ENCODE results near the gene TSR1. TPM values are rescaled to one million over a fixed set of nuclear protein-coding genes. Genes with fewer than 3 reads are reported as not detected.

TSR1 gene
- total RNA-seq, 4 donors from 2014 or later, result 2.1 to 43.3 (median 23.5) TPM

DNA sequence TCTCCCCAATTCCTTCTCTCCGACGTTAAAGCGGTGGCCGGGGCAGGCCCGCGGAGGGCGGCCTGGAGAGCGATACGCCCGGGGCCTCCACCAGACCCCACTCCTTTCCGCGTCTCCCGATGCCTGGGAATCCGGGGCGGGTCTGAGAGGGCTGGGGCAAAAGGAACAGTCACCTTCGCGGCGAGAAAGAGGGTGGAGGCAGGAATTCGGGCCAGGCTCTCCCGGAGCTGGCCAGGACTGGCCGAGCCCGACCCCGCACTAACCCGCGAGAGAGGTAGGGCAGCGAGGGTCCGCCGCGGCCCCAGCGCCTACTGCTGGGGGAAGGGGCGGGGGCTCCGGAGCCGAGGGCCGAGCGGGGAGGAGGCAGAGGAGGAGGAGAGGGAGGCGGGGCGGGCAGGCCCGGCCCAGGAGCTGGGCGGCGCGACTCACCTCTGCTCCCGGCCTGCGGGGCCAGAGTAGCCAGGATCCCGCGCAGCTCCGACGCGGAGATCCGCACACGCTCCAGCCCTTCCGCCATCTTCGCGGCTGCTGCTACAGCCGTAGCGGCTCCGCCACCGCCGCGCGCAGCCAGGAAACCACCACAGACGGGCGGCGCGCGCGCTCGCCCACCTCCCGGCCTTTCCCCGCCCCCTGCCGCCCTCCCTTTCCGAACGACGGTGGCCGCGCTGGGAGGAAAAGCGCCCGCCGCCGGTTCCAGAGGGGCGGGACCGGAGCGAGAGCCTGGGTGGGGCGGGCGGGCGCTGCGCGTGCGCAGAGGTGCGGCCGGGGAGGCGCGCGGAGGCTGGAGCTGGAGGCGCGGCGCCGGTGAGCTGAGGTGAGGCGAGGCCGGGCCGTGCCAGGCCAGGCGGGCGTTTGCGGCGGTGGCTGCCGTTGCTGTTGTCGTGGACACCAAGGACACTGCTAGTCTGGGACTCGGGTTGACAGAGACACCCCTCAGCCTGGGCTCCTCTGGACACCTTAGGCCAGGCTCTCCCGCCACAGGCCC, 32.8 kb downstream of the TSR1 start, which contains the start of the genes SMG6 and SRR:
Gene SMG6 (minus strand): TSS at position 582 of the 985 bp plus-strand sequence. CDS start 65 bp downstream, at position 517.
Gene SRR (plus strand): TSS at position 747 of the 985 bp plus-strand sequence. CDS start 11,611 bp downstream, outside the sequence.
- Histone ChIP-seq H3K4me1 (peaks cover 0 to 10% of the 10 kb centered on the region in 2 donors), H3K4me3 (peak within 1 kb of the TSS; percentile 81 to 88), H3K36me3 (no peaks in the 10 kb centered on the region), H3K9me3 (no peaks in the 10 kb centered on the region), H3K27ac (peak within 1 kb of the TSS; percentile 91 to 94), H3K27me3 (no peaks in the 10 kb centered on the region)
- intact Hi-C loops (cut with DNase I; ENCODE audit: low total_unique reads), result no loop called here
- peak; percentile 89 to 92 for DNase-seq
- peak in 1 of 2 donors; percentile 76 for TF ChIP-seq POLR2A (IDR thresholded peaks at IDR 0.05)
- TF ChIP-seq, protein P1, sequence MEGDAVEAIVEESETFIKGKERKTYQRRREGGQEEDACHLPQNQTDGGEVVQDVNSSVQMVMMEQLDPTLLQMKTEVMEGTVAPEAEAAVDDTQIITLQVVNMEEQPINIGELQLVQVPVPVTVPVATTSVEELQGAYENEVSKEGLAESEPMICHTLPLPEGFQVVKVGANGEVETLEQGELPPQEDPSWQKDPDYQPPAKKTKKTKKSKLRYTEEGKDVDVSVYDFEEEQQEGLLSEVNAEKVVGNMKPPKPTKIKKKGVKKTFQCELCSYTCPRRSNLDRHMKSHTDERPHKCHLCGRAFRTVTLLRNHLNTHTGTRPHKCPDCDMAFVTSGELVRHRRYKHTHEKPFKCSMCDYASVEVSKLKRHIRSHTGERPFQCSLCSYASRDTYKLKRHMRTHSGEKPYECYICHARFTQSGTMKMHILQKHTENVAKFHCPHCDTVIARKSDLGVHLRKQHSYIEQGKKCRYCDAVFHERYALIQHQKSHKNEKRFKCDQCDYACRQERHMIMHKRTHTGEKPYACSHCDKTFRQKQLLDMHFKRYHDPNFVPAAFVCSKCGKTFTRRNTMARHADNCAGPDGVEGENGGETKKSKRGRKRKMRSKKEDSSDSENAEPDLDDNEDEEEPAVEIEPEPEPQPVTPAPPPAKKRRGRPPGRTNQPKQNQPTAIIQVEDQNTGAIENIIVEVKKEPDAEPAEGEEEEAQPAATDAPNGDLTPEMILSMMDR (IDR thresholded peaks at IDR 0.05), result no peak

DNA sequence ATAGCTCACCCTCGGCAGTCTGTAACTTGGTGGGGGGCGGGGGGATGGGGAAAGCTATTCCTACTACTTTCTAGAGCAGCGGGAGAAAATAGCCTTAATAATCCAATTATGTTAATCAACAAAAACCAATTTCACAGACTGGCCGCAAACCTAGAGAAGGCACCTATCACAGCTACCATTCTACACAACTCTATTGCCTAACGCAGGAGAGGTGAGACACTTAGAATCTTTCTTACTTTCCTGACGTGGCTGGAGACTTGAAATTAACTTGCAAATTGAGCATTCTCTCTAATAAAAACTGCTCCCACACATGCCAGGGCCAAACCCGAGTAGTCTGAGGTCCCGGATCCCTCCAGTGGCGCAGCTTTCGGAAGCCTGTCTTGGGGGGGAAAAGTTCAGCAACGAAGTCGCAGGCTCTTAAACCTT, 33.5 kb downstream of the TSR1 start:
- H3K27ac ChIP-seq, result peak overlapping the region; percentile 91 to 94
- intact Hi-C loops (cut with DNase I; ENCODE audit: low total_unique reads), result no loop called here
- H3K9me3 ChIP-seq, result no peaks in the 10 kb centered on the region
- H3K4me1 ChIP-seq, result peaks cover 0 to 10% of the 10 kb centered on the region in 2 donors
- H3K4me3 ChIP-seq, result peak overlapping the region; percentile 81 to 88
- H3K36me3 ChIP-seq, result no peaks in the 10 kb centered on the region
- TF ChIP-seq, protein P1 (IDR thresholded peaks at IDR 0.05), result no peak
- no peak for TF ChIP-seq POLR2A (IDR thresholded peaks at IDR 0.05)
- no peaks in the 10 kb centered on the region for H3K27me3 ChIP-seq
- no peak for DNase-seq

DNA sequence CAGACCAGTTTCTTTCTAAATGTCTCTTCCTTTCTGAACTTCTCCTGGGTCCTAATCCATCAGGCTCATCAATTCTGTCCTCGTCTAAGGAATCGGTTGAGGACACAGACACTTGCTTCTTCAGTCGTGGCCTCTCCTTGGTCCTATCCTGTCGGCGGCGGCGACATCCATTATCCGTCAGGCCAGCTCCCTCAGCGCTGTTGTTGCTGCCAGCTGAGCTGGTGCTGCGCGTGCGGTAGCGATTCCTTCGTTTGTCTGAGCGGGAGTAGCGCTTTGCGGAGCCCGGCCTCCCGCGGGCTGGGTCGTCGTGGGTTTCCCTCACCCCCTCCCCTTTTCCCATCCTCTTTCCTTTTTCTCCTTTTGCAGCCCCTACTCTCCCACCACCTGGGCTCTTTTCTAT, 36.5 kb downstream of the TSR1 start:
- TF ChIP-seq, protein P1 (IDR thresholded peaks at IDR 0.05), result no peak
- TF ChIP-seq POLR2A (IDR thresholded peaks at IDR 0.05), result no peak
- no peaks in the 10 kb centered on the region for H3K27me3 ChIP-seq
- H3K27ac ChIP-seq, result no peak overlapping the region
- H3K9me3 ChIP-seq, result no peaks in the 10 kb centered on the region
- no peaks in the 10 kb centered on the region for H3K36me3 ChIP-seq
- H3K4me3 ChIP-seq, result no peak overlapping the region
- no peak for DNase-seq
- H3K4me1 ChIP-seq, result peaks cover 0 to 10% of the 10 kb centered on the region in 2 donors
- intact Hi-C loops (cut with DNase I; ENCODE audit: low total_unique reads), result no loop called here

DNA sequence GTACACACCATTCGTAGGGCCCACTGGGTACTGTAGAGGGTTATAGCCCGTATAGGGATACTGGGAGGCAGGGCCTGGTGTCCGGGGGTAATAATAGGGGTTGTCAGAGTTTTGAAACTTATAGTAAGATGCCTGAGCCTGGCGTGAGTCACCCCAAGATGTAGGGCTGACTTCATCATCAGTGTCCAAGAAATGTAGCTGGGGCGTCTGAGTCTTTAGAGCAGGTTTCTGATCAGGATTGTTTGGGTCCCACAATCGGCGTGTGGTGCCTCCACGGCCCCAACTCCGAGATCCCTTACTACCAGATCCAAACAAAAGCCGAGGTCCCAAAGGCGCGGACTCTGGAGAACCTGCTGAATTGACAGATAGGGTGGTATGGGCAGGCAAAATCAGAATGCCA, 37.1 kb downstream of the TSR1 start:
- TF ChIP-seq, protein P1 (IDR thresholded peaks at IDR 0.05), result no peak
- TF ChIP-seq POLR2A (IDR thresholded peaks at IDR 0.05), result no peak
- DNase-seq, result no peak
- H3K27me3 ChIP-seq, result no peaks in the 10 kb centered on the region
- H3K4me3 ChIP-seq, result no peak overlapping the region
- no peak overlapping the region for H3K27ac ChIP-seq
- H3K36me3 ChIP-seq, result no peaks in the 10 kb centered on the region
- H3K9me3 ChIP-seq, result no peaks in the 10 kb centered on the region
- H3K4me1 ChIP-seq, result peaks cover 0 to 10% of the 10 kb centered on the region in 2 donors
- intact Hi-C loops (cut with DNase I; ENCODE audit: low total_unique reads), result no loop called here

DNA sequence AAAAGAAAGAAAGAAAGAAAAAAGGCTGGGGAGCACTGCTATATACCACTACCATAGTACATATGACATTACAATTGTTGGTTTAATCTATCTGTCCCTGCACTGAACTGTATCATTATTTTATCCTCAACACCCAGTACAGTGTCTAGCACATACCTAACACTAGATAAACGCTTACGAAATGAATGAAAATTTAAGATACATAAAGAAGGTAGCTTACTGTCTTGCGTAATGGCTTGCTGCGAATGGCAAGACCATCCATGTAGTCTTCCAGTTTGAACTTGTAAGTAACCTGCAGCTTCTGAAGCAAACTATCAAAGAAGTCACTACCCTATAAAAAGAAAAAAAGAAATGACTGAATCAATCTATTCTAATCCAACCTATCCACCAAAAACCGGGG, 39.2 kb downstream of the TSR1 start:
- no peaks in the 10 kb centered on the region for H3K9me3 ChIP-seq
- no peak overlapping the region for H3K4me3 ChIP-seq
- H3K27me3 ChIP-seq, result no peaks in the 10 kb centered on the region
- intact Hi-C loops (cut with DNase I; ENCODE audit: low total_unique reads), result no loop called here
- H3K36me3 ChIP-seq, result no peaks in the 10 kb centered on the region
- H3K4me1 ChIP-seq, result peaks cover 0 to 5% of the 10 kb centered on the region in 2 donors
- TF ChIP-seq, protein P1 (IDR thresholded peaks at IDR 0.05), result no peak
- no peak for TF ChIP-seq POLR2A (IDR thresholded peaks at IDR 0.05)
- no peak overlapping the region for H3K27ac ChIP-seq
- DNase-seq, result no peak
